GM21515 (cell line): ENCODE measurements around the gene TCF7L2.

Source experiments
- ATAC-seq: cut with Tn5 transposase; IDR thresholded peaks from one replicate; pipeline ENCODE4 v1.9.1; 2021; ENCODE audit not compliant: unreplicated experiment

Gene TCF7L2

DNA sequence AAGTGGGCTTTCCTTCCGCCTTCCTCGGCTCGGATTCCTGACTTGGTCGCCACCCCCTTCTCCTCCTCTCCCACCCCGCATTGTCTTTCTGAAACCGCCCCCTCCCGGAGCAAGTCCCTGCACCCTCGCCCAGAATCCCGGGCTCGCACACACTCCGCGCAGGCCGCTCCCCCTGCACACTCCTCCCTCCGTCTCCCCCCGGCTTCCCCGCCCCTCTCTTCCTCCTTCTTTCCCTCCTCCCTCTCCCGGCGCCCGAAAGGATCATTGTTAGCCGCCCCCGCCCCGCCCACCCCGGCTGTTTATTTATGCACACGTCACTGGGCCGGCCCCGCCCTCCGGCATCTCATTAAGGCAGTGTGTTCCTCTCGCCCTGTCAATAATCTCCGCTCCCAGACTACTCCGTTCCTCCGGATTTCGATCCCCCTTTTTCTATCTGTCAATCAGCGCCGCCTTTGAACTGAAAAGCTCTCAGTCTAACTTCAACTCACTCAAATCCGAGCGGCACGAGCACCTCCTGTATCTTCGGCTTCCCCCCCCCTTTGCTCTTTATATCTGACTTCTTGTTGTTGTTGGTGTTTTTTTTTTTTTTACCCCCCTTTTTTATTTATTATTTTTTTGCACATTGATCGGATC, at the start of gene TCF7L2:
Gene TCF7L2 (plus strand): TSS at position 373 of the 633 bp plus-strand sequence. CDS start 510 bp downstream, outside the sequence.
- ATAC-seq: peak; percentile 59

DNA sequence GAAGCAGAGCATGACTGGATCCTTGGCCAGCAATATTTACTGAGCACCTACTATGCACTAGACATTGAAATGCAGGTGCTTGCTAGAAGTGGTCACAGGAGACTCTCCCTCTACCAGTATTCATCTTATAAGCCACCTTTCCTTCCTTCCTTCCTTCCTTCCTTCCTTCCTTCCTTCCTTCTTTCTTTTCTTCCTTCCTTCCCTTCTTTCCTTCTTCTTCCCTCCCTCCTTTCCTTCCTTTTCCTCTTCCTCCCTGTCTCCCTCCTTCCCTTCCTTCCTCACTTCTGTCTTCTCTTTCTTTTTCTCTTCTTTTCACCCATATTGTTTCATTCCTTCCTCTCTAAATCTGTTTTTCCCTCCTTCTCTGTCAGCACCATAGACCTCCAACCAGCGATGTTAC, 47.3 kb upstream of the TCF7L2 start:
- no peak for ATAC-seq

DNA sequence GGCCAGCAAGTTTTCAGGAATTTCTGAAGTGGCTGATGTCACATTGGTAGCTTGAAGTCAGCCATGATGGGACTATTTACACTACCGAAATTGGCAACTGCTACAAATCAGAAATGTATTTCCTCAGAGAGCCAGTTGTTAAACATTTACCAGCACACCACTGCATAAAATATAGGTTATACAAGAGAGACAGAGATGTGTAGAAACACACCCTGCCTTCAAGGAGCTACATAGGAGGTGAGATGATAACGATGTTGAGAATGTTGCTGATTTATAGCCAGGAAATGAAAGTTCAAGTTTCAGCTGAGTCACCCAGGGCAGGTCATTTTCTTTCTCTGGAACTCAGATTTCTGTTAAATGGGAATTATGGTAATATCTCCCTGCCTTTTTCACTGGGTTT, 46.0 kb upstream of the TCF7L2 start:
- ATAC-seq: no peak

DNA sequence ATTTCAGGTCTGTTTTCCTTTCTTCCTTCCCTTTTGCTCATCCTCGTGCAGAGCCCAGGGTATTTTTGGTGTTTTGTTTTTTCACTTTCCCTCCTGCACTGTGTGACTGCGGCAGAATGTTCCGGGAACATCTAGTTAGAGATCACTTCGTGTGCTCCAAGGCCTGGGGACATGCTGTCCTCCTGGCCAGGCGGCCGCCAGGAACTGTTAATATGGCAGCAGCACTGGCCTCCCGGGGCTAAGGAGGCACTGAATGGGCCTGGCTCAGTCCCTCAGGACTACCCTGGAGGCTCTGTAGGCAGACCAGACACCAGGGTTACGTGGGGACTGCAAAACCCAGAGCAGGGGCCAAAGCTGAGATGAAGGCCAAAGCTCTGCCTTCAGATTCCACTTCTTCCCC, 43.1 kb upstream of the TCF7L2 start:
- ATAC-seq: no peak

DNA sequence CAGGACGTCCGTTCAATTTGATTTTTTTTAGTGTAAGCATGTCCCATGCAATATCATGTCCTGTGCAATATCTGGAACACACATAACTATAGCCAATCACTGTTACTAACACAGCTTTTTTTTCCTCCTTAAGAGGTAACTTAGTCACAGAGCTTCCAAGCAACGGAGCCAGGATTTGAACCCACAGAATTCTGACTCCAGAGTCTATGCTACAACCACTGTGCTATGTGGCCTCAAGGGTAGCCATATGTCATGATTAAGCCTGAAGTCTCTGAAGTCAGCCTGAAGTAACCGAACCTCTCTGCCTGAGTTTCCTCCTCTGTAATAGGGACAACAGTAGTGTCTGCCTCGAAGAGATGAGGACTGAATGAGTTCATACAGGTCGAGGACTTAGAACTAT, 42.2 kb upstream of the TCF7L2 start:
- no peak for ATAC-seq

DNA sequence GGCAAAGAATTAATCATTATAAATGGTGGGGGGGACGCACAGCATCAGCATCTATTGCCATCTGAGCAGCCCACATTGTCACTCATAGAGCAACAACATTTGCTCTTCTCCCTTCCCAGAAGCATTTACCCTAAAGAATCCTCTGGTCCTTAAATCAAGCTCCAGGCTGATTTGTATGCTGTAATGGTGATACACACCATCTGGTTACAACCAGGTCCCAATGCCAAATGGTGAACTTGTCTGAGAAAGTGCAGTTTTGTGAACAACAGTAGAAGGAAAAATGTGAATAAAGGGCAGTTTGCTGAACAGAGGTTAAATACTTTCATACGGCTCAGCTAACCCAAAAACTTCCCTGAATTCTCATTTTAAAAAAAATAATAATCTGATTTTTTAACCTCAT, 38.8 kb upstream of the TCF7L2 start:
- no peak for ATAC-seq

DNA sequence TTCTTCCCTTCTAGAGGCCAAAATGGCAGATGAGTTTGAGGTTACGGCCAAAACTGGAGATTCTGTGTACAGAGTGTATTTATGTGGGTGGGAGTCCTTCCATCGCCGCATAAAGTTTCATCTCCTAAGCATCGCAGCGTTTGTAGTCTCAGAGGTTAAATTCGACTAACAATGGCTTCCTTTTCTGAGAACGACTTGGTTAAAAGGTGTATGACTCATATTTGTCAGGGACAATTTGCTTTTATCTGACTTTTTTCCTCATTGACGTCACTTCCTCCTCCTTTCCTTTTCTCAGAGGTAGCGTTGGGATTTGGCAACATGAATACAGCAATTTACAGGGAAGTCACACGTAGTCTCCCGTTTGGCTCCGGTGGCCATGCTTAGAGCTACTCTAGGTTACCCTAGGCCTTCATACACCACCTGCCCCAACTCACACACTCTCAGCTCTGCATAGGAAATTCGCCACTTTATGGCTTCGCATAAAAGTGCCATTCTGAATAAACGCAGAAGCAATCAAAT, 37.6 kb upstream of the TCF7L2 start:
- ATAC-seq: no peak

DNA sequence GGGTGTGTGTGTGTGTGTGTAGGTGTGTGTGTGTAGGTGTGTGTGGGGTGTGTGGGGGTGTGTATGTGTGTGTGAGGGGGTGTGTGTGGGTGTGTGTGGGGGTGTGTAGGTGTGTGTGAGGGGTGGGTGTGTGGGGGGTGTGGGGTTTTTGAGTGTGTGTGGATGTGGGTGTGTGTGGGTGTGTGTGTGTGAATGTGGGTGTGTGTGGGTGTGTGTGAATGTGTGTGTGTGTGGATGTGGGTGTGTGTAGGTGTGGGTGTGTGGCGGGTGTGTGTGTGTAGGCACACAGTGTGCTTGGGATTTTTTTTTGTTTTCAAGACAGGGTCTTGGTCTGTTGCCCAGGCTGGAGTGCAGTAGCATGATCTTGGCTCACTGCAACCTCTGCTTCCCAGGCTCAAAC, 36.8 kb upstream of the TCF7L2 start:
- no peak for ATAC-seq

DNA sequence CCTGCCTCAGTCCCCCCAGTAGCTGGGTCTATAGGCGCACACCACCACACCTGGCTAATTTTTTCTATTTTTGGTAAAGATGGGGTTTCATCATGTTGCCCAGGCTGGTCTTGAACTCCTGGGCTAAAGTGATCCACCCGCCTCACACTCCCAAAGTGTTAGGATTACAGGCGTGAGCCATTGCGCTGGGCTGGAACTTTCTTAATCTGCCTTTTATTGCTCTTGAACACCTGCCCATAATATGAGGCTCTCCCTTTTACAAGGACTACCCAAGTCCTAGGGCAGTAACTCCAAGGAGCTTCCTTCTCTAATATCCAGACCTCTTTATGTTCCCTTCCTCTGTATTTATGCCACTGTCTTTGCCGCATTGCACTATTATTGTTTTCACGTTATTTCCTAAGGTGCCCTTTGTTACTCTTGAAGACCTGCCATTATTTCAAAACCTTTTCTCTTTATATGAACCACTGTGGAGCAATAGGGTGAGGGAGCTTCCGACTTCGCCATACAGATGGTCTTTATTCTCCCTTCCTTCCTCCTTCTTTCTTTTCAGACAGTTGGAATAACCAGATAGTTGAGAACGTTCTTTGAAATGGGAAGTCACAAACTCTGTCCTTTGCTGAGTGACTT, 36.3 kb upstream of the TCF7L2 start:
- ATAC-seq: no peak

DNA sequence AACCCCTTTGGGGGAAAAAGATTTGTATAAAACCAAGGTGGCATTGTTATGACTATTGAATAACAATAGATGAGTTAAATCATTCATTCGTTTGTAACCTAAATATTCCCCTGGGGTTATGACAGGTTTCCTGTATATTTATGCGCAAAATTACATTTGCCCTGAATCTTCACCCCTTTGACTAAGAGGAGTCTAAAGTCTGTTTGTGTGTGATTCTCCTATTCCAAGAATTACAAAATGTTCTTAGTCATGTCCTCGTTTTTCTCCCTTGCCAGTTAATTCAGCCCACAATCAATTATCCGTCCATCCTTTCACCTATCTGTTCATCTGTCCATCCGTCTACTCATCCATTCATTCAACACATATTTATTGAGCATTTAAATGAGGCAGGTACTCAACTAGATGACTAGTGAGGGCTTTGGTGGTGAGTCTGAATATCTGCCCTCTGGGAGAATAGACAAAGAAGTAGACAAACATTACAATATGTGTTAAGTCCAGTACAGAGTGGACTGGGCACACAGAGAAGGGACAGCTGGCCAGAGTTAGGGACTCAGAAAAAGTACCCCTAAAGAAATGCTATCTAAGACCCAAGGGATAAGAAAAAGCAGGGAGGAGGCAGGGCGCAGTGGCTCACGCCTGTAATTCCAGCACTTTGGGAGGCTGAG, 35.6 kb upstream of the TCF7L2 start:
- ATAC-seq: no peak

DNA sequence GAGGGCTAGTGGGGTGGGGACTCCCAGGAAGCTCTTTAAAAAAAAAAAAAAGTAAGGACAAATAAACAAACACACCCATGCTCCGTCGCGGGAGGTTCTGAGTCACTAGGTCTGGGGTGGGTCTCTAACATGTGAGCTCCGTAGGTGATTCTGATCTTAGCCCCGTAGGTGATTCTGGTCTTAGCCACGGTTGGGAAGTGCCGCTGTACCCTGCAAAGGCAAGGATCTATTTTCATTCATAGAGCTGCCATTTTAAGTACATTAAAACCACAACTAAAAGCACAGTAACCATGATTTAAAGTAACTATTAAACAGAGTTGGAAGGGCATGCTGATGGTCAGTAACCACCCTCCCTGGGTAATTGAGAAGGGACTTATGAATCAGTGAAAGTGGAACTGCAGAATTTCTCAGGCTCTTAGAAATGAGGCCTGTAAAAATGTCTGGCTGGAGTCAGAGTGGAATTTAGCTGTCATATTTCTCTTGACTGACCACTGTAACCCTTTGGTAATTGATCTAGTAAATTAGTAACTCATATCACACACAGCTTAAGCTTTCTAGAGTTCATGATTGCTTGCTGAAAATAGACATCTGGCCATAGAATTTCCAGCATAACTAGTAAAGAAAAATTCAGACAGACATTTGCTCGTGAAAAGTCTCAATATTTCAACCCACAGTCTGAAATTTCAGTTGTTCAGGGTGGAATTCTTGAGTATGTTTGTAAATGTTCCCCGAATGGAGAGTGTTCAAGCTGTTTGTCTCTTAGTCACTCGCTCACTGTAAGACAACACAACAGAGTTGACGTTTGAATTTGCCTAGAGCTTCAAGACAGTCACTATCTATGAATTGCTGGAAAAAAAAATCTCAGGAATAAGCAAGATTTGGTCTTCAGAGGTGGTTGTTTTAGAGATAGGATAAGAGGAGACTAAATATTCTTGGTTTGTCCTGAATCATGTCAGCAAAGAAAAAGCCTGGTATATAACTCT, 34.2 kb upstream of the TCF7L2 start:
- ATAC-seq: no peak

DNA sequence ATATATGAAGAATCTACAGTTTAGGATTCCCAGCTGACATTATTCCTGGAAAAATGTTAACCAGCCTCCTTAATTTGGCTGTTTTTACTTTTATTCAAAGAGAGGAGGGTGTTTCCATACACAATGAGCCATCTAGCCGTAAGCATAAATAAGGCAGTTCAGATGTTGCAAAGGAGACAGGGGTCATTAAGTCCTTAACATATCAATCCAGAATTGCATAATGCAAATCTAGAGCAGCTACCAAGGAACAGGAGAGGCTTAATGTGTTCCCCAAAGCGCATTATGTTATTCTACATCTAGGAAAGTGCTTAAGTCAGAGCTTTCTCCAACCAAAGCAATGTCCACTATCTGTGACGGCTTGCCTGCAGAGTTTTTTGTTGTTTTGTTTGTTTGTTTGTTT, 32.4 kb upstream of the TCF7L2 start:
- ATAC-seq: no peak

DNA sequence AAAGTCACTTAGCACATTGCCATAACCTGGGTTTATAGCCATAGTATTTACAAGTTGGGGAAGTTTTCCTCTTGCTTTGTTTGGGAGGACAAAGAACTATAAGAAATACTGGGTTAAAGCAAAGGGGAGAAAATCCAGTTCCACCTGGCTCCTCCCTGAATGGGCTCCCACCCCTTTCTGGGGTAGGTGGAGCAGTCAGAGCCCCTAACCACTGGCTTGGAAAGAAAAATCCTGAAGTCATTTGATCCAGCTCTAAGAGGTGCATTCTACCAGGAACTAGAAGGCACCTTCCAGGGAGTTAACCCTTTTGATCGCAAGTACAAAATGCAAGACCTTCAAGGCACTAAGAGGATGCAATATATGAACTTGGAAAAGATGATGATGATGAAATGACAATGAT, 31.3 kb upstream of the TCF7L2 start:
- ATAC-seq: no peak

DNA sequence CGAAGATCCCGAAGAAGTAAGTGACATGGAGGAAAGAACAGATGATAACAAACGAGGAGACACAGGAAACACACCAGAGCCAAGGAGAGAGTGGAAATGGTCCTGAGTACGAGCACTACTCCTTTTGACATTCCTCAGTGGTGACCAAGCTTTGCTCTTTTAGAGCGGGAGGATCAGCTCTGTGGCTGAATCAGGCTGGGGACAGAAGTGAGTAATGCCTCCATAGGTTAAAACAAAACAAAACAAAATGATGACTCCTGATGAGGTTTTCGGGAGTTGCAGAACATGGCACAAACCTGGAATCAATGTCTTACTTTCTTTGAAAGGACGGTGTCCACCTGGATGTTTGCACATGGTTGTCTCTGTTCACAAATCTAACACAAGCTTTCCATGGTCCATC, 30.3 kb upstream of the TCF7L2 start:
- ATAC-seq: no peak

DNA sequence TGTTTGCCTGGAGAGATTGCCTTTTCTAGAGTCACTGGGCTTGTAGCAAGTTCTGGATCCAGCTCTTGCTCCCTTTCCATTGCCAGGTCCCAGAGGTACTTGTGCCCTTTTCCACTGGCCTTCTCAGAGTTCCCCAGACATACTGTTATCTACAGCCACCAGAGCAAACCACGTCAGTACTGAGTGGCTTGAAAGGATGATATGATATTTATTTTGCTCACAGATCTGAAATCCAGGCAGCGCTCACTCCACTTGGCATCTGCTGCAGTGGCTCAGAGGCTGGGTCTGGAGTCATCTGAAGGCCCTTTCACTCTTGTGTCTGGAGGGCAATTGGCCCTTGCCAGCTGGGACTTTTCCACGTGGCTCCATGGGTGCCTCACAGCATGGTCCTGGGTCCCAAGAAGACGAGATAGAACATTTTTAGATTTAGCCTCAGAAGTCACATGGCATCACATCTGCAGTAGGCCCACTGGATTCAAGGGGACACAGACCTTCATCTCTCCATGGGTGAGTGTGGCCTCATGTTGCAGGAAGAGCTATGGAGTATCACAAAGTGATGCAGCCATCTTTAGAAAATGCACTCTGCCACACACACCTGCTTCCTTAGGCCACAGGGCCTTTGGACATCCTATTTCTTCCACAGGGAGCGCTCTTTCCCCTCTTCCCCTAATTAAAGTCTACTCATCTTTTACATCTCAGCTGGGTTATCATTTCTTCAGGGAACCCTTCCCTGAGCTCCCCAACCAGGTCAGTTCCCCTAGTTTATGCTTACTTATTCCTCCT, 22.9 kb upstream of the TCF7L2 start:
- ATAC-seq: no peak

DNA sequence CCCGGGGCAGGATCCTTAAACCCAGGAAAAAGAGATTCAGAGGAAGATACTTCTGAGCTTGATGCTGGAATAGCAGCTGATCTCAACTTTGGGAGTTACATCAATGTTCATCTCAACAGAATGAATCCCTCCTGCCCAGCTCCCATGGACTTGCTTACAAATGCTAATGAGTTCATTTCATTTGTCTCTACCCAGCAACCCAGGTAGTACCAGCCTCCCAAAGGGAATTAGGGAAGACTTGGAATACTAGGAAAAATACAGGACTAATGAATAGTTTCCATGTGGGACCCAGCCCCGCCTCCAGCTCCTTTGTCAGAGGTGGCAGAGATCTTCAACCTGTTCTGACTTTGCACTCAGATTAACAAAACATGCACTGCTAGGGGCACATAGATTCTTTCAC, 22.1 kb upstream of the TCF7L2 start:
- no peak for ATAC-seq

DNA sequence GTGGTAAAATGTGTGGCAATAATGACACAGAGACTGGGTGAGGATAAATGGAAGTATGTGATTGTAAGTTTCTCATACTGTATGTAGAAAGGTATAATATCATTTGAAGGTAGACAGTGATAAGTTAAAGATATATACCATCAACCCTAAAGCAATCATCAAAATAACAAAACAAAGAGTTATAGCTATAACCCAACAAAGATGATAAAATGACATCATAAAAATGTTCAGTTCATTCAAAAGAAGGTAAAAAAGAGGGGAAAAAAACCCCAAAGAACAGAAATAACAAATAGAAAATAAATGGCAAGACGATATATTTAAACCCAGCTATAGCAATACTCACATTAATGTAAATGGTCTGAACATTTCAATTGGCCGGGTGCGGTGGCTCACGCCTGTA, 17.4 kb upstream of the TCF7L2 start:
- ATAC-seq: no peak

DNA sequence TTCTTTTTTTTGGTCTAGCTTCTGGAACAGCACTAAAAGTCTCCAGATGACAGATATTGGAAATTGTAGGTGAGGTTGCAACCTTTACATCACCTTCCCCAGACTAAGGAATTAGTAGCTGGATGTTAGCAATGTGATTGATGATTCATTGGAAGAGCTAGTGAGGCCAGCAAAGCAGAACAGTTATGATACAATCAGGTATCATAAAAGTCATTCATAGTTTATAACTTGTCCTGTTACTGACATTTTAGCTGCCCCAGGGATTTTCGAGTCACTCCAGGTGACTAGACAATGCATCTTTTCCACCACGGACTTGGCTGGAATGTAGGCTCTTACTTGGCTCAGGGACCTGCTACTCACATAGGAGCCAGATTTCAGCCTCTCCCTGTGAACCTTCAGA, 15.9 kb upstream of the TCF7L2 start:
- no peak for ATAC-seq

DNA sequence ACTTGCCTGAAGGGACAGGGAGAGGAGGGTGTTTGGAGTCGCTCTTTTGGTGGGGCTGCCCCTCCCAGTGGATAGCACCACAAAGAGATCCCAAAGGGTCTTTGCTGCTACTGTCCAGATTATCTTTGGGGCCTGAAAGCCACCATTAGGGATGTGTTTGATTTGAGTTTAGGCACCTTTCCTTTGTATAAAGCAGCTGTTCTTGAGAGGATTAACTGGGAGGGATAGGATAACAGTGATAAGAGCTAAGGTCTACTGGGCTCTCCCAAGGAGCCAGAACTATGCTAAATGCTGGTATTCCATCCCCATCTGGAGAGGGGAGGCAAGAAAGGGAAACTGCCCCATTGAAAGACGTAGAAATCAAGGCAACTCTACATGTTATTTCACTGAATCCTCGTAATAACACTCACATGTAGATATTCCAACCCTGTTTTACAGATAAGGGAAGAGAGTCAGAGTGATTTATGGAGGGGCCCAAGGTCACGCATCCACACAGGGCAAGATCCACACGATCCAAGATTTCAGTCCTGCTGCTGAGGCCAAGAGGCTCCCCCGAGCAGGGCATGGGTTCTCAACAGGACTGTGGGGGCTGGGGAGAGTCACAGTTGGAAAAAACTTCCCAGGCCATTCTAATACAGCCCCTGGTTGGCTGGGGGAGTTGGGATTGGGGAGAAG, 11.1 kb upstream of the TCF7L2 start:
- no peak for ATAC-seq

DNA sequence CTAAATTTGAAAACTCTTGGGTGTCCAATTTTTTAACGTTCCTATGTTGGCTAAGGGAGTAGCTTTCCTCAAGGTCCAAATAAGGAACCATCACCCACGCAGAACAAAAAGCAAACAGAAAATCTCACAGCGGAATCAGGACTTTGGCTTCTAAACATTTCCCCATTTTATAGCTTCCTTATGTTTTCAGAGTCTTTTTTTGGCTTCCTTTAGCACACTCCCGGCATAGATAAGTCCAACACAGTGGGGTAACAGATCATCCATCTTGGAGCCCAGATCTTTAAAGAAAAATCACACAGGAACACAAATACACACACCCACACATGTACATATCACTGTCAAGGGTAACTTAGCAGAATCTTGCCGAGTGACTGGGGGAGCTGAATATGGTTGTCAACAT, 4.2 kb upstream of the TCF7L2 start:
- no peak for ATAC-seq
